HTERT RPE-1 (cell line): ENCODE measurements around the gene SF1.
"Not testable (repeated sequence)": the region's sequence is repeated elsewhere in the genome, so short reads cannot be mapped to it uniquely, and the experiment has no call there.

Experiments
- in situ Hi-C: fragments of 300-500 bp; cut with MboI; formaldehyde crosslinking; loops from 4 replicates; pipeline ENCODE4 v1.14.3; 2020; ENCODE audit warnings: low sequenced_read_pairs

The SF1 gene, protein sequence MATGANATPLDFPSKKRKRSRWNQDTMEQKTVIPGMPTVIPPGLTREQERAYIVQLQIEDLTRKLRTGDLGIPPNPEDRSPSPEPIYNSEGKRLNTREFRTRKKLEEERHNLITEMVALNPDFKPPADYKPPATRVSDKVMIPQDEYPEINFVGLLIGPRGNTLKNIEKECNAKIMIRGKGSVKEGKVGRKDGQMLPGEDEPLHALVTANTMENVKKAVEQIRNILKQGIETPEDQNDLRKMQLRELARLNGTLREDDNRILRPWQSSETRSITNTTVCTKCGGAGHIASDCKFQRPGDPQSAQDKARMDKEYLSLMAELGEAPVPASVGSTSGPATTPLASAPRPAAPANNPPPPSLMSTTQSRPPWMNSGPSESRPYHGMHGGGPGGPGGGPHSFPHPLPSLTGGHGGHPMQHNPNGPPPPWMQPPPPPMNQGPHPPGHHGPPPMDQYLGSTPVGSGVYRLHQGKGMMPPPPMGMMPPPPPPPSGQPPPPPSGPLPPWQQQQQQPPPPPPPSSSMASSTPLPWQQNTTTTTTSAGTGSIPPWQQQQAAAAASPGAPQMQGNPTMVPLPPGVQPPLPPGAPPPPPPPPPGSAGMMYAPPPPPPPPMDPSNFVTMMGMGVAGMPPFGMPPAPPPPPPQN

DNA sequence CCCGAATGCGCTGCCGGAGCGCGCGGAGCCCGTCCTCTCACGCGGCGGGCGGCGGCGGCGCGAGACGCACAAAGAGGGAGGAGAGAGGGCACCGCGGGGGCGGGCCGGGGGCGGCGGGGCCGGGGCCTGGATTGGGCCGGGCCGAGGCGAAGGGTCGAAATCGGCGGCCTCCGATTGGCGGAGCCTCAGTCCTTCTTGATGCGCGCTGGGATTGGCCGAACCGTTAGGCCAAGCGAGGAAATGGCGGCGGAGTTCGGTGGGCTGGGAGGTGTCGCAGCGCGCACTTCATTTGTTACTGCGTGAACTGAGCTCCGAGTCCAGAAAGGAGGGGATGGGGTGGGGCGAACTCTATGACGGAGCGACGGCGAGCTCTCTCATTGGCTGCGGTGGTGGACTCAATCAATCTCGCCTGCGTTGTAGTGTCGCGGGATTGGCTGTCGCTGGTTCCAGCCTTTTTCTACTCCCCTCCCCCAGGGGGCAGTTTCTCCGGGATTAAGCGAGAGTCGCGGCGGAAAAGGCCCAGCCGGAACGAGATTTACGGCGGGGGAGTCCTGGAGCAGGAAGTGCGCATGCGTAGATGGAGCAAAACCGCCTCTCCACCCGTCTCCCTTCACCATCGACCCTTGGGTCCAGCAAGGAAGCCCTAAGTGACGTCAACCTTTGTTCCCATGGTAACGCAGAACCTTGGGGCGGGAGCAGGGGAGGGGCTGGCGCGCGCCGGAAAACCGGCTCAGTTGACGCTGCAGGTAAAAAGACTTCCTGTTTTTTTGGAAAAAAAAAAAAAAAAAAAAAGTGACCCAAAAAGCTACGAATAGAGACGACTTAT, at the start of gene SF1:
Gene SF1, minus strand, starts transcription at position 70 of the 826 bp plus-strand sequence. CDS start 150 bp downstream, outside the sequence.
- in situ Hi-C loops, result no loop called here

DNA sequence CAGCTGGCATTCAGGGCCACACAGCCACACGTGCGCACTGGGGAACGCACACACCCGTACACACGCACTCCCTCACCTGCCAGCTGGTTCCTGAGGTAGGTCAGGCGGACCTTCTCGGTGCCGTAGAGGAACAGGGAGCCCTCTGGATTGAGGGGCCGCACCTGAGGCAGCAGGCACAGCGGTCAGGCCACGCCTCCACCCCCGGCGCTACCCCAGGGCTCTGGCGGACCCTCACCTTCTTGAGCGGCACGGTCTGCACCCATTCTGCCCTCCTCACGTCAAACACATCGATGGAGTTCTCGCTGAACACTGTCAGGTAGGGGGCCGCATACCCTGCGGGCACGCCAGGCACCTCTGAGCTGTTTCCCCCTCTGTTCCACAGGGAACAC, 49.1 kb upstream of the SF1 start:
- in situ Hi-C loops, result no loop called here

DNA sequence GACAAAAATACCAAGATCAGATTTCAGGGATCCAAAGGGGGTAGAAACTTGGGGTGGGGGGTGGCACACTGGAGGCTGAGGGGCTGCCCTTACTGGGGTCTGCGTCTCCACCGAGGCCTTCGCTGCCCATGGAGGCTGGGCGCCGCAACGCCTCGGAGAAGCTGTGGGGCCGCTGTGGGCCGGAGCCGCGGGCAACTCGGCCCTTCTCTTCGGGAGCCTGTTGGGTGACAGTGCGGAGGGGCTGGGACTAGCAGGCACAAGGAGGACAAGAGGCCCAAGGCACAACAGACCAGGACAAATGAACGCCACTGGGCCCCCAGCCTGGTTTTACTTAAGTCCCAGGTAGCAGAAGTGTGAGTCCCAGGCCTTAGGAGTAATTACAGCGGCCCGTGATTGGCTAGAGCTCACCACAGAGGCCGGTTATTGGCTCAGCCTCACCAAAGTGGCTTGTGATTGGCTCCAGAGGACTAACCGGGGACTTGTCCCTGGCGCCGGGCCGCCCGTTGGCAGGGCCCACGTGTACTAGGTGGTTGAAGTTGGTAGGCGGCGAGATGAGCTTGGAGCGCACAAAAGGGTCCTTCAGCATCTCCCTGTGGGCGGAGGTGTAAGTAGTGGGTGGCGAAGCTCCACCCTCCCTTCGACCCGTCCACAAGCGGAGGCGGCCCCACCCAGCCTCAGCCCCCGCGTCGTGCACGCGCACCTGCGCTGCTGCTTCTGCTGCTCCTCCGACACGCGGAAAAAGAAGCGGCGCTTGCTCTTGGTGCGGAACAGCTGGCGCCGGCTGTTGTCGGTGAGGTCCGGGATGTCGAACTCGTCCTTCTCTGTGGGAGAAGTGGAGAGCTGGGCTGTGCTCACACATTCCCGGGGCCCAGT, 48.5 kb upstream of the SF1 start:
- in situ Hi-C loops, result no loop called here

DNA sequence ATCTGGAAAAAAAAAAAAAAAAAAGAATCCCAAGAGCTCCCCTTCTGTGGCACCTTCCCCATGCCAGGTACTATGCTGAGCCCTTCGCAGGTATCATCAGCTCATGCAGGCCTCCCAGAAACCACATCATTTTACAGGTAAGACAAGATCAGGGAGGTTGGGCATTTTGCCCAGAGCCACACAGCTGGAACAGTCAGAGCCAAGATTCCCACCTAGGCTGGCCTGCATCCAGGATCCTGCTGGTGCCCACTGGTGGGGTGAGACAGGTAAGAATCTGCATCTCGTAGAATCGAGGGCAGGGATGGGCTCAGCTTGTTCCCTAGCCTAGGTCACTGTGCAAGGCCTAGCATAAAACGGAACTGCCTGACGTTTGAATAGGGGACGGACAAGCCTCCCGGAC, 47.7 kb upstream of the SF1 start:
- in situ Hi-C loops, result no loop called here

DNA sequence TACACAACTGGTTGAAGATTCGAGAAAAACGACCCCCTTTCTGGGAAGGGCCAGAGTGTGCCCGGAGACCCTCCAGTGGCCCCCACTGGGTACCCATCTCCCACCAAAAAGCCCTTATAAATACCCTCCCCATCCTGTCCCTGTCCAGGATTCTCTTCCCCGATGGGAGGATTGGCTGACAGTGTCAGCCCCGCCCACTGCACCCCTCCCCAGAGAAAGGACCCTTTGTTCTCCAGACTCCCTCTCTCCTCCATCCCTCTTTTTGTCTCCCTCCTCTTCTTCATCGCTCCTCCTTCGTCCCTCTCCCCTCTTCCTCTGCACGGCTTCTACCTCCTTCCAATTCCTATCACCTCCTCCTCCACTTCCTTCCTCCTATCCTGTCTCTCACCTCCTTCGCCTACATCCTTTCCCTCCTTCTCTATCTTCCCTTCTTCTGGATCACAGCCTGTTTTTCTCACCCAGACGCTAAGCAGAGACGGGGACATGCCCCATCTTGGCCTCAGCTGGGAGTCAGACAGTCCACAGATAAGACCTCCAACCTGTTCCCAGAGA, 45.3 kb upstream of the SF1 start:
- in situ Hi-C loops, result no loop called here

DNA sequence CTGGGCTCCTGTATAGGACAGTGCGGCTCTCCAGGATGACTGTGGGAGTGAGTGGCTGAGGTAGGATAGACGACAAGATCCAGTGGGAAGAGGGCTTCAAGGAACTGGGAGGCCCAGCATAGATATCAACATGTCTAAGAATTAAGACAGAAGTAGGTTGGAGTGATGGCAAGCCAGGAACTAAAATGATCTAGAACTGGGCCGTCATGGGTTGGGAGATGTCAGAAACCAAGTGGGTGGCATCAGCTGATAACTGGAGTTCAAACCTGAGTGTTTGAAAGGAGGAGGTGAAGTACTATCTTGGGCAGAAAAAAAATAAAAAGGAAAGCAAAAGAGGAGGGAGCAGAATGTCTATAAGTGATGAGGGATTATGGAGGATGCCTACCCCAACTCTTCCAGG, 39.1 kb upstream of the SF1 start:
- in situ Hi-C loops, result no loop called here

DNA sequence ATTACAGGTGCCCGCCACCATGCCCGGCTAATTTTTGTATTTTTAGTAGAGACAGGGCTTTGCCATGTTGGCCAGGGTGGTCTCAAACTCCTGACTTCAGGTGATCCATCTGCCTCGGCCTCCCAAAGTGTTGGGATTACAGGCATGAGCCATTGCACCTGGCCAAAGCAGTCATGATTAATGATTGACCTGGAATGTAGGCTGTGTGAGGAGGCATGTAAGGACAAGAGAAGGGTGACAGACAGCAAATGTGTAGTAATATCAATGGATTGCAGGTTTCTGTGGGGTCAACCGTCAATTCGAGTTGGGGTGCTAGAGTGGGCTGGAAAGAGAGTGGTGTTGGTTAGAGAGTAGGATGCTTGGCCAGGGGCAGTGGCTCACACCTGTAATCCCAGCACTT, 37.1 kb upstream of the SF1 start:
- in situ Hi-C loops, result not testable (repeated sequence)

DNA sequence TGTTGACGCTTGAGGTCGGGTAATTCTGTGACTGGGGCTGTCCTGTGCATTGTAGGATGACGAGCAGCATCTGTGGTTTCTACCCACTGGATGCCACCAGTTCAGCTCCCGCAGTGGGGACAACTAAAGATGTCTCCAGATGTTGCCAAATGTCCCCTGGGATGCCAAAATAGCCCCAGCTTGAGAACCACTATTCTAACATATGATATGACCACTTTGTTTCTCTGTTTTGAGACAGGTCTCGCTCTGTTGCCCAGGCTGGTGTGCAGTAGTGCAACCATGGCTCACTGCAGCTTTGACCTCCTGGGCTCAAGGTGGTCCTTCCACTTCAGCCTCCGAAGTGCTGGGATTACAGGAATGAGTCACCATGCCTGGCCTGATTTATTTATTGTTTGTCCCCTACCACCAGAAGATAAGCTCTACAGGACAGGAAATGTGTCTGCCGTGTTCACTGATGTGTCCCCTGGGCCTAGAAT, 36.4 kb upstream of the SF1 start:
- in situ Hi-C loops, result no loop called here

DNA sequence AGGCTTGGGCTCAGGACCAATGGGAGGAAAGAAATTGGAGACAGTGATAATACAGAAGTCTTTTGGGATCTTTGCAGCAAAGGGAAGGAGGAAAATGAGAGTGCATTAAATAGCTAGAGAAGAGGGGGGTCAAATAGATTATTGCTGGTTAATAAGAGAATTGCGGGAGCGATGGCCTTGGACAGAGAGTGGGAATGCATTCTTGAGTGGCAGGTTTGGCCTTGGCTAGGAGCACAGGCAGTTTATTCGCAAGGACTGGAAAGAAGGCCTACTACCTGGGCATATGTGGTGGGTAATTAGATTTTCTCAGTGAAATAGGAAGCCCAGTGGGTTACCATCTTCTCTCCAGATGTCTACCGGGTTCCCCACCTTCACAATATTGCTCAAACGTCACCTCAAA, 35.5 kb upstream of the SF1 start:
- in situ Hi-C loops, result no loop called here

DNA sequence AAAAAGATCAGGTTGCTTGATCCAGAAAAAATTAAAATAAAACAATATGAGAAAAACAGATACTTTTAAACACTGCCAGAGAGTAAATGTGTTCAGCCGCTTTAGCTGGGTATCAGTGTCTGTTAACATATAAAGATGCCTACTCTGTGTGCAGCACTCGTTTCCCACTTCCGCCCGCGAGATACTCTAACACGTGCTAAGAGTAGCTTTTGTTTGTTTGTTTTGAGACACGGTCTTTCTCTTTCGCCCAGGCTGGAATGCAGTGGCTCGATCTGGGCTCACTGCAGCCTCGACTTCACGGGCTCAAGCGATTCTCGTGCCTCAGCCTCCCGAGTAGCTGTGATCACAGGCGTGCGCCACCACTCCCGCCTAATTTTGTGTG, 32.5 kb upstream of the SF1 start:
- in situ Hi-C loops, result no loop called here

DNA sequence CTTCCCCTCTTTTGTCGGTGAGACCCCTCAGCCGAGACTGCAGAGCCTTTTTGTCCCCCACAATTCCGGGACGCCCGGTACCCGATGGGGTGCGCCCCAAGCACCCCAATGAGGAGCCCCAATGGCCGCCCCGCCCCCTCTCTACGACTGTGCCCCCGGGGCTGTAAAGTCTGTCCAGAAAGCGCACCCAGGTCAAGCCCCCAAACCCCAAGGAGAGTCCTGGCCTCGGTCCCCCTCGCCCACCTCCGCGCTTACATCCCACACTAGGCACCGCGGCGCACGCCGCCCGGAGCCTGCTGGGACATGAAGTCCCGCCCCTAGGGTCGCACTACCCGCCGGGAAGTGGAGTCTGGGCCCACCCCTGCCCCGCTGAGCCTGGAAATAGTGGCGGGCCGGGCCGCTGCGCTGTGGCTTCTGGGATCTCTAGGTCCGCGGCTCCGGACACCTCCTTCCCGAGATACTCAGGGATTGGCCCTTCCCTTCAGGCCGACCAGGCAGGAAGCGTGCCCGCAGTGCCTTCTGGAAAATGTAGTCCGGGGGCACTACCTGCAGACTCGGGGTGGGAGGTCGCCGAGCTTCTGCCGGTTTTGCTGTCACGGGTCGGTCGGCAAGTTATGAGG, 32.0 kb upstream of the SF1 start, which contains the start of gene MEN1:
Gene MEN1, minus strand, starts transcription at position 281 of the 620 bp plus-strand sequence. CDS start 442 bp downstream, outside the sequence.
- in situ Hi-C loops, result no loop called here

DNA sequence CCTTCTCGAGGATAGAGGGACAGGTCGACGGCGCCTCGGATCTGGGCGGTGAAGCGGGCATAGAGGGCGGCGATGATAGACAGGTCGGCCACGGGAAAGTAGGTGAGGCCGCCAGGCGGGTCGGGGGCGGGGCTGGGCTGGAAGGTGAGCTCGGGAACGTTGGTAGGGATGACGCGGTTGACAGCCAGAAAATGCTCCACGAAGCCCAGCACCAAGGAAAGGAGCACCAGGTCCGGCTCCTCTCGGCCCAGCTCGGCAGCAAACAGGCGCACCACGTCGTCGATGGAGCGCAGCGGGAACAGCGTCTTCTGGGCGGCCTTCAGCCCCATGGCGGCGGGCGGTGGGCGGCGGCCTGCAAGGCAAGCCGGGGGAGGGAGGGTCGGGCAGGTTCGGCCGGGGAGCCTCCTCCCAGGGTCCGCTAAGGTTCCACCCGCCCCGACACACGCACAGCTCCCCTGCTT, 31.5 kb upstream of the SF1 start:
- in situ Hi-C loops, result no loop called here

DNA sequence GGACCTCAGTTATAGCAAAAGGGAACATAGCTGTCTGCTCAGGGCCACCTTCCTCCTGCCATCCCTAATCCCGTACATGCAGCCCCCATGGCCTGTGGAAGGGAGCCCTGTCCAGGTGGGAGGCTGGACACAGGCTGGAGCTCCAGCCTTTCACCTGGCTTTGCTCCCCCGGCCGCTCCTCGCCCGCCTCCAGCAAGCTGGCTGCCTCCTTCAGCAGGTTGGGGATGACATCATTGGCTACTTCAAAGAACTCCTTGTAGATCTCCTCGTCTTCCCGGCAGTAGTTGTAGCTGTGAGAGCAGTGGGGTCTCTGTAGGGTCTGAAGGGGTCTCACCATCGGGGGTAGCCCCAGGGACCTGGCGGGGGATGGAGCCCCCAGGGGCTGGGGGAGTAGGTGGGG, 27.1 kb upstream of the SF1 start:
- in situ Hi-C loops, result no loop called here

DNA sequence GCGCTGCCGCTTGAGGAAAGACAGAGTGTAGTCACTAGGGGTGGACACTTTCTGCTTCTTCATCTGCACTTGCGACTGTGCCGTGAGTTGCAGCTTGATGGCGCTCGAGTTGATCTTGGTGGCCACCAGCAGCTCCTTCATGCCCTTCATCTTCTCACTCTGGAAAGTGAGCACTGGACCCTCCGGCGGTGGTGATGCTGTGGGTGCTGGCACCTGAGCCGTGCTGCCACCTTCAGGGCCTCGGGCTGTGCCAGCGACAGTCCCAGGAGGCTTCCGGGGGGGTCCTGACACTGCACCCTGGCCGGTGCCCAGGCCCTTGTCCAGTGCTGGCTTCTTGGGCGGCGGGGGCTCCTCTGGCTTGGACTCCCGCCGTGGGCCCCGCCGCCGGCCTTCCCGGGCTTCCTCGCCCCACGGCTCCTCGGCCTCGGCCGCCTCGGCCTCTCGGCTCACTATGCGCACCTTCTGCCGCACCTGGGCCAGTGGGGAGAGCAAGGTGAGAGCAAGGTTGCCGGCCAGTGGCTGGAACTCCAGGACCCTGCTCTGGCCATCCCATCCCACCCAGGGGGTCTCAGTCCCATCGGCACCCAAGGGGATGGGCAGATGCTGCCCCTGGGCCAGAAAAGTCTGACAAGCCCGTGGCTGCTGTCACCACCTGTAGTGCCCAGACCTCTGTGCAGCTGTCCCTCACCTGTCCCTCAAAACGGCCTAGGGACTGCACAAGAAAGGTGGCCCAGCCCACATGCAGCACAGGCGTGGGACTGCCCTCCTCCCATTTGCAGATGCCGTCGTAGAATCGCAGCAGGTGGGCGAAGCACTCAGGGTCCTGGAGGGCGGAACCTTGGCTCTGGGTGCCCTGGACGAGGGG, 26.2 kb upstream of the SF1 start:
- in situ Hi-C loops, result no loop called here

DNA sequence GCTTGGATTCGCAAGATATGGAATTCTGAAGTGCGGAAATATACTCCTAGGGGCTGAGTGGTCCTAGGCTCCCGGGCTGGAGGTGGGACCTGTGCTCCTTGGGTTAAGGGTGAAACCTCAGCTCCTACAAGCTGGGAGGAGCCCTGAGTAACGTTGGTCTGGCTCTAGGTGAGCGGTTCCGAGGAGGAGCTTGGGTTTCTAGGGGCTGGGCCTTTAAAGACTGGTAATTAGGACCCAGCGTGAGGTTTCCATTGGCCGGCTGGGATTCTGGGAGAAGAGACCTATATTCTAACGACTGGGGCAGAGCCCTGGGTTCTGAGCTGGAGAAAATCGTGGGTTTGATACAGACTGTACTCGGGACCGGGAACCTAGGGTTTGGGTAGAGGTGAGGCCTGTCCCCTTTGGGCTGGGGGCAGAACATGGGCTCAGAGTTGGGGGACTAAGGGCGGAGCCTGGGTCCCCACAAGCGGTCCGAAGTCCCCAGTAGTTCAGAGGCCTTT, 25.6 kb upstream of the SF1 start:
- in situ Hi-C loops, result no loop called here

DNA sequence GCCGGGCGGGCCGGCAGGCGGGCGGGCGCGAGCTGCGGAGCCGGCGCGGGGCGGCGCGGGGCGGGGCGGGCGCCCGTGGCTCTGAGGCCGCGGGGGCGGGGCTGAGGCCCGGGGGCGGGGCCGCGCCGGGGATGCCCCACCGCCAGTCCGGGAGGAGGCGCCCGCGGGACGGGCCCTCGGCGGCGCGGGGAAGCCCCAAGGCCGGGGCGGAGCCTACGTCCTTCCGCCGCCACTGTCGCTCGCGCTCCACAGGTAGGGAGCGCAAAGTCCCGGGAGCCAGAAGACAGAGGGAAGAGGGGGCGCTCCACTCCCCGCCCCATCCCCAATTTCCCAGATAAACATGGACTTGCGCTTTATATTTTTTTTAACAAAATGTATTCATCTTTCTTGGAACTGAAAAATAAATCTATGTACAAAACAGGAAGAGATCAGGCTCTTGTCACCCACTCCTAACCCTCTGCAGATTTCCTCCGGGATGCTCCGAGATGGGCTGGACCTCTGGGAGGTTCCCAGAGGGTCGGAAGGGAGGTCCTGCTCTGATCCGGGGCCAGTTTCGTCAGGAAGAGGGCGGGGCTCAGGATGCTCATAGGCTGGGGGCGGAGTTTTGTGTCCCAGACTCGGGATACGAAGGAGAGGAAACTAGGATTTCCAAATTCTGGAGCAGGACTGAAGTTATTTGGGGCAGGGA, 25.0 kb upstream of the SF1 start, which contains the start of gene MAP4K2:
Gene MAP4K2, minus strand, starts transcription at position 57 of the 688 bp plus-strand sequence. CDS start 65 bp downstream, outside the sequence.
- in situ Hi-C loops, result no loop called here

DNA sequence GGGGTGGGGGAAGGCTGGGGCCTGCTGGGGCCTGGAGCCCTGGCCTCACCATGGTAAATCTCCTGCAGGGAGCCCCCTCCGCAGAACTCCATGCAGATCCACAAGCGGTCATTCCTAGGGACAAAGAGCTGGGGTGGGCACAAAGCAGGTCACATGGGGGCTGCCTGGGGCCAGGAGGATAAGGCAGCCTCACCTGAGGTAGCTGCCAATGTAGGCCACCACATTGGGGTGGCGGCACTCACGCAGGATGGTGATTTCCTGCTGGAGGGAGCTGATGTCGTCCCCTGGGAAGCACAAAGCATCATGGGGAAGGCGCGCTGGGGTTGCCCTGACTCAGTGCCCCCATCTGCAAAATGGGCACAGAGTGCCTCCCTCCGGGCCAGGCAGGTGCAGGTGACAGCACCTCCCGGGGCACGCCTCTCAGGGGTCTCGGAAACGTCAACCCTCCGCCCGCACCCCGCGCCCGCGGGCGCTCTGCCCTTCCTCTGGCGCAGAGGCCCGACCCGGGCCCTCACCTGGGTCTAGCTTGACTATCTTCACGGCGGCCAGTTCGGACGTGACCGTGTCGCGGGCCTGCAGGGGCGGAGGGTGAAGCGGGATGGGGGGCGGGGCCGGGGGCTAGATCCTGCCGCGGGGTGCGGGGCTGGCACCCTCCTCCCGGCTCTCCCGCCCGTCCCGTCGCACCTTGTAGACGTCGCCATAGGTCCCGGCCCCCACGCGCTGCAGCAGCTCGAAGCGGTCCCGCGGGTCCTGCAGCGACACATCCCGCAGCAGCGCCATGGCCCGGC, 24.2 kb upstream of the SF1 start:
- in situ Hi-C loops, result no loop called here
